GM21737 (cell line): Measurements from ENCODE around the gene FBXO2.

ENCODE experiments used
- ATAC-seq: cut with Tn5 transposase; IDR thresholded peaks from one replicate; pipeline ENCODE4 v1.9.1; 2021; ENCODE audit warnings: mild to moderate bottlenecking, moderate library complexity; ENCODE audit not compliant: unreplicated experiment

Gene FBXO2

DNA sequence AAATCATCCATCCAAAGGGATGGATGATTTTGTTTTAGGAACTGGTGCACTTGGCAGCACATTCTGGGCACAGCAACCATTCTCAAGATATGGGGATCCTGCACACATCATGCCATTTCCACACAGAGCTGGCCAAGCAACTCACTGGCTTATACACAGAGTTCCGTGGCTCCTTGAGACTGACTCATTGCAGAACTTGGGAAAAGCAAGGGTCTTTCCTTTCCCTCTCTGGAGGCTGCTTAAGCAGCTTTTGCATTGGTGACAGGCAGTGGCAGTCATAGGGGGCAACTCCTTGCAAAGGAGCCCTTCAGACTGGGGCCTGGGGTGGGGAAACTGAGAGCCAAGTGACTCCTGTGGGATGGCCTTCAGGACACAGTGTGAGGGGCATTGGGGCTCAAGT, 28.6 kb upstream of the FBXO2 start:
- no peak for ATAC-seq

DNA sequence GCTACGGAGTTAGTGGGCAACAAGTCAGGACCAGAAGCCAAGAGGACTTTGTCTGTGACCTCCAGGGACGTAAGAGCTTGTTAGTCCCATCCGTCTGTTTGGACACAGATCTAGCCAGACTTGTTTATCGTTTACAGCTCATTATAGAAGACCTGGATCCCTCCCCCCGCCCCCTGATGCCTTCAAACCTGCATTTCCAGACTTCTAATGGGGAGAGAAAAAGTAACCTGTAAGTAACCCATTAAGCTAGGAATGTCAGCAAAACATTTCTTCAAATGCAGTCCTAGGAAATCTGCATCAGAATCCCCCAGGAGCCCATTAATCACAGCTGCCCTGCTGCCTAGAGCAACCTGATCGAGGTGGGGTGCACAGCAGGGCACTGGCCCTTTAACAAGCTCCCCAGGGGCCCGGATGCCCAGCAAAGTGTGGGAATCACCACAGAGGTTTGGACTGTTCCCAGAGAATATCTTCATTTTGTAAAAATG, 28.1 kb upstream of the FBXO2 start:
- no peak for ATAC-seq

DNA sequence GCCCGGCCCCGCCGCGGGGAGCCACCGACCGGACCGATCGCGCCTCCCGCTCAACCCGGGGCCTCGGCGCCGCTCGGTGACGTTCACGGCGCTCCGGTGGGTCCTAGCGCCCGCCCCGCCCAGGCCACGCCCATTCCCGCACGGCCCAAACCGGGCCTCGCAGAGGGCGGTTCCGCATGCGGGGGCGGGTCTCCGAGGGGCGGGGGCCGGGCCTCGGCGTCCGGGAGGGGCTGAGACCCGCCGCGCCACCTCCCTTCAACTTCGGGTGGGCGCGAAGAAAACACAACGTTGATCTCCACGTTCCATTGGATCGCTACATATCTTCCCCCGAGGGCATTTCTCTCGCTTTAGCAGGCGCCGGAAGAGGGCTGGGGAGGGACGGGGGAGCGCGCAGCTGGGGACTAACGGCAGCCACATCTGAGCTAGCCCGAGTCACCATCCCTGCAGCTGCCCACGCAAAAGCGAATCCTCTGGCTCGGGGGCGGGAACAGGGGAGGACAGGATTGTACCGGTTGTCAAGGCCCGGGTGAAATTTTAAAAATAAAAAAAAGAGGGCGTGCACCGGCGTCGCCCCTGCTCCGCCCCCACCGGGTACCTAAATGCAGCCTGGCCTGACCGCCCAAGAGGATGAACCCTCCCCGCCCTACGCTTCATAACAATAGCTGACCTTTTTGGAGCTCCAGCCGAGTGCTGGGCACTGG, 27.0 kb upstream of the FBXO2 start, which contains the start of gene MAD2L2:
Gene MAD2L2 (minus strand): TSS at position 78 of the 701 bp plus-strand sequence. CDS start 547 bp downstream, outside the sequence.
- peak; percentile 75 for ATAC-seq

DNA sequence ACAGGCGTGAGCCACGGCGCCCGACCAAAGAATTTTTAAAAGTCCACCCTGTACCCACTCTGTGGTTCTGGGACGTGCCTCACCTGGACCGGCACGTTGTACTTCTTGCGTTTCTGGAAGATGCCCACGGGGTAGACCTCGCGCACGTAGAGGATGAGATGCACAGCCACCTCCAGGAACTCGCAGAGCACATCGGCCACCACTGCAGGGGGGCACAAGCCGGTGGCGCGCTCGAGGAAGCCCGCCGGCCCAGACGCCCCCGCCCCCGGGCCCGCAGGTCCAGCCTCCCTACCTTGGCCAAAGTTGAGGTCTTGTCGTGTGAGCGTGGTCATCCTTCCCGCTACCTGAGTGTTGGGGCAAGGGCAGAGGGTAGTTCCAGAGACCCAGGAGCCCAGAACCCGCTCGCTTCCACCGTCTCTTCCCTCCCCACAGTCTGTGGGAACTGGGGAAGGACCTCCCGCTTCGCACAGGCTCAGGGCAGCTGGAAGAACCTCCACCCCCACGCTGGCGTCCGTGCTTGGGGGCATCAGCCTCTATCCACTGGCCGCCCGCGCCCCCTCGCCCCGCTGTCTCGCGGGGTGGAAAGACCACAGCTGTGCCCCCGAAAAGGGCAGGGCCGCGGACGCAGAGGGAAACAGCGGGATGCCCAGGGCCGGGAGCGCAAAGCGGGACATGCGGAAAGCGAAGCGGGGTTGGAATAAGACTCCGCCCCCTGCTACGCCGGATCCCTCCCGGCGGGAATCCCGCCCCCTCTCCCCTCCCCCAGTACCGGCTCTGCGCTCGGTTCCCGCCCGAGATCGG, 26.2 kb upstream of the FBXO2 start:
- ATAC-seq: peak; percentile 5

DNA sequence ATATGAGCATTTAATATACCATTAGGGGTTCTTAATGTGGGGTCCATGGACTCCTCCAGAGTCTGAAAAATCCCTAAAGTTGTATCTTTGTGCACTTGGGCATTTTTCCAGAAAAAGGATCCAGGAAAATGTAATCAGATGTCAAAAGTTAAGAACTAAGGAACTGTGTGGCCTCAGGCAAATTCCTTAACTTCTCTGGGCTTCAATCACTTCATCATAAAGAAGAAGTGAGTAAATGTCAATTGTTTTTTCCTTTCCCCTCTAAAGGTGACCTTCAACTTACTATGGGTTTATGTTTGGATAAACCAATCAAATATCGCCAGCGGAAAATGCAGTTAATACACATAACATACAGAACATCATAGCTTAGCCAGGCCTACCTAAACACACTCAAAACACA, 24.2 kb upstream of the FBXO2 start:
- ATAC-seq: no peak

DNA sequence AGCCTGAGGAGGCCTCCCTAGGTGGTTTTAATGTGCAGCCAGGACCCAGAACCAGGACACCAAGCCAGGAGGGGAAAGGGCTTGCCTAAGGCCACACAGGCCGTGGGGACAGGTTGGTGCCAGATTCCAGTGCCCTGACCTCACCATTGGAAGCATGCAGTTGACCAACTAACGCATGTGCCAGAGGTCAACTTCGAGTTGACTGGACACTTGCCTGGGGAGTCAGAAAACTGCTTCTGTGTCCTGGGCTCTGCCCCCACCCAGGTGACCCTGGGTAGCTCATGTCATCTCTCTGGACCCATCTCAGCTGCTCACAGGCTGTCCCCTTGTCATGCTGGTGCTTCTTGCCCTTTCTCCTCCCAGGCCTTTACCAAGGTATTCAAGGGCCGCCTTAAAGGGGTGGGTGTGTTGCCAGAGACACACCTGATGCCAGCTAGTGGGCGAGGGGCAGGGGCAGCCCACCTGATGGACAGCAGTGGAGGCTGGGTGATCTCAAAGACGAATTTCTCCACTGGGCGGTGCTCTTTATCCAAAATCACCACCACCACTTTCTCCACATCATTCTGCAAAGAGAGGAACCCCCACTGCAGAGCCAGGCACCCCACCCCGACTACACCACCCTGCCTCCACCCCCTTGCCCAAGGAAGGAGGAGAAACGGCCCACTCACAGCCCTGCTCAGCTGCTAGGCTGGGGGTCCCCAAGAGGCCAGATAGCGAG, 22.3 kb upstream of the FBXO2 start:
- ATAC-seq: no peak

DNA sequence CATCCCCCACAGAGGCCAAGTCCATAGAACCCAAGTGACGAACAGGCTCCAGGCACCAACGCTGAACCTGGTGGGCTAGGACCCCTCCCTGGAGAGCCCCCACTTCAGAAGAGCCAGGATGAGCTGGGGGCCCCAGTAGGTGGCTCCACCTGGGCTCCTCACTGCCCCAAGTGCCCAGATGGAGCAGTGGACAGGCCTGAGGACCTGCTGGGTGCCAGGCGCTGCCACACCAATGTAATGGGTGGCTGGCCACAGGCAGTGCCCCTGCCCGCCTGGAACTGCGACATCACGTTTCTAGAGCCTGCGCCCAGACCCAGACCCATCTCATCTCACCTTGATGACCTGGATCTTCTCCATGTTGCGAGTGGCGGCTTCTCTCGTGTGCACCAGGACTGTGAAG, 21.1 kb upstream of the FBXO2 start:
- ATAC-seq: no peak

DNA sequence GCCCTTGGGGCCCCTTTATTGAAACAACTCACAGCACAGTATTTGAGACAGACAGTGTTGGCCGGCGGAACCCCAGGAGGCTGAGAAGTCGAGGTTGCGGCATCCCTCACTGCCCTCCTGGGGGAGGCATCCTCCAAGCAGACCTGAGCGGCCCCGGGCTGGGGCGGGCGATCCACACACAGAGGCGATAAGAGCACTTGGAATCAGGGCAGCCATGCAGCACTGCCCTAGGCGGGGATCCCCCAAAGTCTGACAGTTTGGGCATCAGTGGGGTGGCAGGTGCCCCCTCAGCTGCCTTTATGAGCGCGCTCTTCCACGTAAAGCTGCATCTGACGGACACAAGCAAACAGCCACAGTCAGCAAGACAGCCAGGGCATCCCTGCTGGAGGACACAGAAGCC, 20.3 kb upstream of the FBXO2 start:
- ATAC-seq: no peak

DNA sequence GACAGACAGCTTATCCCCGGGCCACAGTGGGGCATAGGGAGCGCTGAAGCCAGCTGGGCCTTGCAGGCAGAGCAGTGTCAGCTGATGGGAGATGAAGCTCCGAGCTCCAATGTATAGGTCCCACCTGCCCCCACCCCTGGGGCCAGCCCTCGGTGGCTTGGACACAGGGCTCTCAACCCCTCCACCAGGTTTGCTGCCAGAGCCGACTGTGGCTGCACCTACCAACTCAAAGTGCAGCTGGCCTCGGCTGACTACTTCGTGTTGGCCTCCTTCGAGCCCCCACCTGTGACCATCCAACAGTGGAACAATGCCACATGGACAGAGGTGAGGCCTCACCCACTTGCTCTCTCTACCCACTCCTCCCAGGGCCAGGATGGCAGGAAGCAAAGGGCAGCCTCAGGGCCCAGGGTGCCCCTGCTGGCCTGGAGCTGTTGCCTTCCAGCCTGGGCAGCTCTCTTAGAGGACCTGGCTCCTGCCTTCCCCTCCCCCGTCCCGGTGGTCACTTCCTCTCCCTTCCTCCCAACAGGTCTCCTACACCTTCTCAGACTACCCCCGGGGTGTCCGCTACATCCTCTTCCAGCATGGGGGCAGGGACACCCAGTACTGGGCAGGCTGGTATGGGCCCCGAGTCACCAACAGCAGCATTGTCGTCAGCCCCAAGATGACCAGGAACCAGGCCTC, 19.0 kb upstream of the FBXO2 start:
- ATAC-seq: no peak

DNA sequence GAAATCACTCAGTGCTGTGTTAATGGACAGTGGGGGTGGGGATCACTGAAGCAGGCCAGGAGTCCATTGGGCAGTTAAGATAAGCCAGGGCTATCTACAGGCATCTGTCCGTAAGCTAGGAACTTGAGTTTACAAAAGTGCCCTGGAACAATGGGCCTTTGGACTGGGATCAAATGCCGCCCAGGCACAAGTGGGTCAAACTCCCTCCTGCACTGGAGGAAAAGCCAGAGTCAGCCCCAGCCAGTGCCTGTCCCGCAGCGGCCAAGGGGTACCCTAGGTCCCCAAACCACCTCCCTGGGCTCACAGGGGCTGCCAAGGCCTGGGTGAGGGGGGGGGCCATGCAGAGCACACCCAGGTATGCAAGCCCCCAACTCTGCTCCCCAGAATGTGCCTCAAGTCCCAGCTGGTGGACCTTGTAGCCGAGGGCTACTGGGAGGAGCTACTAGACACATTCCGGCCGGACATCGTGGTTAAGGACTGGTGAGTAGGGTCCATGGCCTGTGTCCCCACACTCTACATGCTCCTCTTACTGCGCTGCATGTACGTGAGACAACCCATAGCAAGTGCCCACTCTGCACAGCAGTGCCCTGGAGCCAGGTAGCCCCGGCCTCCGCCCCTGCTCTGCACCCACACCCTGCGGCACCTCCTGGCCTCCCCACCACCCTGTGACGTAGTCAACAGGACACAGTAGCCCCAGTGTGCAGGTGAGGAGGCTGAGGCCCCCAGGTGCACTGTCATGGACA, 17.5 kb upstream of the FBXO2 start:
- no peak for ATAC-seq

DNA sequence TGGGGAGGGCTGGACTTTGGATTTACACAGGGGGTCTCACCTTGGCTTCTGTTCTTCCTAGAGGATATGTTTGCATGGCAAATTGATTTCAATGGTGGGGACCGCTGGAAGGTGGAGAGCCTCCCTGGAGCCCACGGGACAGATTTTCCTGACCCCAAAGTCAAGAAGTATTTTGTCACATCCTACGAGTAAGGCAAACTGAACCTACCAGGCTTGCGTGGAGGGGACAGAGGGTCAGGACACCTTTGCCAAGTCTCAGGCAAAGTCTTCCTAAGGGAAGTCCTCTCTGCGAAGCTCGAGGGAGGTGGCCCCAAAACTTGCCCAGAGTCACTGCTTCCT, 16.9 kb upstream of the FBXO2 start:
- ATAC-seq: no peak

DNA sequence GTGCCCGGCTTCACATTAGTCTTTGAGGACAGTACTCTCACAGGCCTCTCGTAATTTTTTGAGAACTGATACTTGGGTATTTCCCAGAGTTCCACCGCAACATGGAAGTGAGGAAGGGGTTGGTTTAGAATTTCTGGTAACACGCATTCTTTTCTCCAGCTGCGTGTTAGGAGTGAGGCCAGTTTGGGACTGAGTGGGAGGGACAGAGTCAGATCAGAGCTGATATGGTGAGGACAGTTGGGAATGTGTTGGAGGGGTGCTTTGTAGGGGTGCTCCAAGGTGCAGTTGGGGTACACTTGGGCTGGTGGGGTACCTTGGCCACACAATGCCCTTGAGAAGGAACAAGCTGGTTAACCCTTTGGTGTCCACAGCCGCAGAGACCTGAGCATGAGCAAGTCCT, 16.5 kb upstream of the FBXO2 start:
- no peak for ATAC-seq

DNA sequence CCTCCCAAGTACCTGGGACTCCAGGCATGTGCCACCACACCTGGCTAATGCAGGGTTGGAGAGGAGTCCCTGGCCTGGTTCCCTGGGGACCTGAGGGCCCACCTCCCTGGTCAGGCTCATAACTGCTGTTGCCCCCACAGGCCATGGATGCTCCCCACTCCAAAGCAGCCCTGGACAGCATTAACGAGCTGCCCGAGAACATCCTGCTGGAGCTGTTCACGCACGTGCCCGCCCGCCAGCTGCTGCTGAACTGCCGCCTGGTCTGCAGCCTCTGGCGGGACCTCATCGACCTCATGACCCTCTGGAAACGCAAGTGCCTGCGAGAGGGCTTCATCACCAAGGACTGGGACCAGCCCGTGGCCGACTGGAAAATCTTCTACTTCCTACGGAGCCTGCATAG, 14.3 kb upstream of the FBXO2 start:
- no peak for ATAC-seq

DNA sequence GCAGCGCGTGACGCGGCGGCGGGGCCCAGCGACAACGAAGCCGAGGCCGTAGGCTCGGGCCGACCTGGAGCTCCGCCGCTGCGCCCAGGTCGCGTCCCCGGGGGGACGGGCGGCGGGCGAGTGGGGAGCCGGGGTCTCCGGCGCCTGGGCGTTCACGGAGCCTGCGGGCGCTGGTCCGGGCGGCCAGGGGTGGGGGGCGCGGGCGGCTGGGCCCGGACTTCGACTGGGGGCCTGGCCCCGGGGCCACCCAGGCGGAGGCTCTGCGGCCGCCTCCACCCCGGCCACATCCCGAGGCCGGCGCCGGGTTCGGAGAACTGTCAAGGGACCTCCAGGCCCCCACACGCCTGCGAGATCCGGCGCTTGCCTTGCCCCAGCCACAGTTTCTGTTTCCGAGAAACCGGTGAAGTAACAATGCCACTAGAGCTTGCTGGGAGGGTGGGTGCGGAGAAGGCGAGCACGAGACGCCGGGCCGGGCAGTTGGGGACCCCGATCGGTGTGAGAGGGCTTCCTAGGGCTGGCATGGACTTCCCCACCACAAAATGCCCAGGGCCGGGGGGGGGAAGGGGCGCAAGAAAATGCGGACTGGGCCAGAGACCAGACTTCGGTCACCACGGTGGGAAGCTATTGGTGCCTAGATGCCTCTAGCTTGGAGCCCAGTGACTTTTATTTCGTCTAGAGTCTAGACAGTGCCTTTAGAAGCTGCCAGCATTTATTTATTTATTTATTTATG, 10.3 kb upstream of the FBXO2 start:
- peak; percentile 41 for ATAC-seq

DNA sequence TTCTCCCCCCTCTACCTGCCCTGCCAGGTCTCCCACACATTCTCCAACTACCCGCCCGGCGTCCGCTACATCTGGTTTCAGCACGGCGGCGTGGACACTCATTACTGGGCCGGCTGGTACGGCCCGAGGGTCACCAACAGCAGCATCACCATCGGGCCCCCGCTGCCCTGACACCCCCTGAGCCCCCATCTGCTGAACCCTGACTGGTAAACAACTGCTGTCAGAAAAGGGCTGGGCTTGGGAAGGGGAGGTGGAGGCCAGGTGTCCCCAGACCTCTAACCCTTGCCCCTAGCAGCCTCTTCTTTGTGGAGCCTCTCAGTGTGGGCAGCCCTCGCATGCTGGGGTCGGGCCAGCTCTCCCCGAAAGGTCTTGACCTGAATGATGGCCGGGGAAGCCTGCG, 6.9 kb upstream of the FBXO2 start:
- no peak for ATAC-seq

DNA sequence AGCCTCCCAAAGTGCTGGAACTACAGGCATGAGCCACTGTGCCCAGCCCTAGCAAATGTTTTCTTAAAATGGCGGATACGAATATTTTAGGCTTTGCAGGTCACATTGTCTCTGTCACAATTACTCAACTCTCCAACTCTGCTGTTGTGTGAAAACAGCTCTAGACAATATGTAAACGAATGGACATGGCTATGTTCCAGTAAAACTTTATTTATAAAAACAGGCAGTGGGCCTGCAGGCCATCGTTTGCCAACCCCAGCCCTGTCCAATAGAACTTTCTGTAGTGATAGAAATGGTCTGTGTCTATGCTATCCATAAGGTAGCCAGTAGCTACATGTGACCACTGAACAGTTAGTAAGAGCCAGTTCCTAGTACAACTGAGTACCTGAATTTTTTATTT, 5.5 kb upstream of the FBXO2 start:
- ATAC-seq: no peak

DNA sequence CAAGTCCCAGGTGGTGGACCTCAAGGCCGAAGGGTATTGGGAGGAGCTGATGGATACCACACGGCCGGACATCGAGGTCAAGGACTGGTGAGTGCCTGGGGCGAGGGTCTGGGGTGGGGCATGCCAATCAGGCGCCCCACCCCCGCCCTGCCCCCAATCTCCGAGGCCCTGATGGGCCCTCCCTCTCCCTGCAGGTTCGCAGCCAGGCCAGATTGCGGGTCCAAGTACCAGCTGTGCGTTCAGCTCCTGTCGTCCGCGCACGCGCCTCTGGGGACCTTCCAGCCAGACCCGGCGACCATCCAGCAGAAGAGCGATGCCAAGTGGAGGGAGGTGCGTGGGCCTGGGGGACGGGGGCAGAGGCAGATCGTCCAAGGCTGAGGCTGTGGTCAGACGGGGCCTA, 4.3 kb upstream of the FBXO2 start:
- ATAC-seq: no peak

DNA sequence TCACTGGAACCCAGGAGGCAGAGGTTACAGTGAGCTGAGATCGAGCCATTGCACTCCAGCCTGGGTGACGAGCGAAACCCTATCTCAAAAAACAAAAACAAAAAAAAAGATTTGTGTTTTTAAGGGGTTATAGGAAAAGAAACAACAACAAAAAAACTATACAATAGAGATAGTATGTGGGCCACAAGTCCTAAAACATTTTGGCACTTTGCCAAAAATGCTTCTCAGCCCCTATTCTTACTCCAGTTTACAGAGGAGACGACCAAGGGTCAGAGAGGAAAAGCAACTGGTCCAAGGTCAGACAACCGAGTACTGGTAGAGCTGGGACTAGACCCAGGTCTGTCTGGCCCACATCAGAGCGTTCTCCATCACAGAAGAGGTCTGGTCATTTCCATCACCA, 3.4 kb upstream of the FBXO2 start:
- no peak for ATAC-seq

DNA sequence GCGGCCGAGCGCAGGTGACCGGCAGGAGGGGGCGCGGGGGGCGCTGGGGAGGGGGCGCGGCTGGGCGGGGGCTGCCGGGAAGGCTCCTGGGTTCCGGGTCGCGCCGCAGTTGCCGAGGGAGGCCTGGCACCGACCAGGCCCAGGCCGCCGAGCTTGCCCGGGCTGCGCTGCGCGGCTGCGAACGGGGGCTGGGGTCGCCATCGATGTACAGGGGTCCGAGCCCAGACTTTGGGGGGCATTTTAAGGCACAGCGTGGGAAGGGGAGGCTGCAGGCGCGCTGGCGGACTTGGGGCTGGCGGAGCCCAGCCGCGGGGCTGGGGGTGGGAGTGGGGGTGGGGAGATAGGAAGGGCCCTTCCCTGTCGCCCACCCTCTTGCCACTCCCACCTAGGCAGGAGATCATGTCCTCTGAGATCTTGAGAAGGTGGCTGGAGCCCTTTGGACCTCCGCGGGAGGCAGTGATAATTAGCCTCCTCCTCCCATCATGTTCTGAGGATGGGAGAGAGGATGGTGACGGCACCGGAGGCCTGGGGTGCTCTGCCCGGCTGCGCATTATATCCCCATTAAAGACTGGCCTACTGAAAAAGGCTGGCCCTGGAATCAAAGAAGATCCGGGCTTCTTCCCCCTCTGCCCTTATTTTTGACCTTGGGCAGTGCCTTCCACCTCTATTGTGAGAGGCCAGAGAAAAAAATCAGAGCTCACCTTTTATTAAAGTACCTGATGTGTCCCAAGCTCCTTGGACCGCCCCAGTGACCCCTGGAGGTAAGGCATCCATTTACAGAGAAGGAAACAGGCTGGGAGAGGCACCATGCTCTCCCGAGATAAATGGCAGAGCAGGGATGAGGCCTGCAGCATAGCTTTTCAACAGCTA, 945 bp upstream of the FBXO2 start:
- peak; percentile 24 for ATAC-seq
